Suprapubic skin (tissue), 3 donors: ENCODE results near the gene RNF111.

ENCODE experiments used
- POLR2AphosphoS5 ChIP-seq, 3 donors: sonication (generic); formaldehyde crosslinking; IDR thresholded peaks; one replicate each; pipeline ENCODE4 v1.6.1; 2017; ENCODE audit warnings: antibody characterized with exemption in 3 of 3
- TF ChIP-seq, protein P1 (sequence below), 2 donors: fragments of 200-600 bp in 1 of 2; fragments of 450-650 bp in 1 of 2; sonication (generic) in 1 of 2; IDR thresholded peaks; one replicate each; pipeline ENCODE4 v1.5.1; 2016 to 2019; ENCODE audit warnings: antibody characterized with exemption in 2 of 2, mild to moderate bottlenecking in 1 of 2, moderate library complexity in 1 of 2

DNA sequence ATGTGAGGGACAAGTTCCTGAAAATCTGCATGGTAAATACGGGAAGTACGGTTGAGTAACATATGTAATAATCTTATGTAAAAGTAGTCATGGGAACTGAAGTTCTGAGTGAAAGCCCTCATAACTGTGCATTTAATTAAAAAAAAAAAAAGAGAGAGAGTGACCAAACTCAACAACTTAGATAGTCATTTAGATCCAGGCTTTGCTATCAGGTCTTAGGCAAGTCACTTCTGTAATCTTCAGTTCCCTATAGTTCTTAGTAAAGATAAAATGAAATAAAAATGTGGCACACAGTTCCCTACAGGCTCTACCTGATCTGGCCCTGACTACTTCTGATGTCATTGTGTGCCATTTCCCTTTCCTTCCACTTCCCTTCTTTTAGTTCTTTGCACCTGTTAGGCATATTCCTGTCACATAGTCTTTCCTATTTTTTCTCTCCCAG lies 15.0 kb downstream of the RNF111 start:
- TF ChIP-seq, protein P1, sequence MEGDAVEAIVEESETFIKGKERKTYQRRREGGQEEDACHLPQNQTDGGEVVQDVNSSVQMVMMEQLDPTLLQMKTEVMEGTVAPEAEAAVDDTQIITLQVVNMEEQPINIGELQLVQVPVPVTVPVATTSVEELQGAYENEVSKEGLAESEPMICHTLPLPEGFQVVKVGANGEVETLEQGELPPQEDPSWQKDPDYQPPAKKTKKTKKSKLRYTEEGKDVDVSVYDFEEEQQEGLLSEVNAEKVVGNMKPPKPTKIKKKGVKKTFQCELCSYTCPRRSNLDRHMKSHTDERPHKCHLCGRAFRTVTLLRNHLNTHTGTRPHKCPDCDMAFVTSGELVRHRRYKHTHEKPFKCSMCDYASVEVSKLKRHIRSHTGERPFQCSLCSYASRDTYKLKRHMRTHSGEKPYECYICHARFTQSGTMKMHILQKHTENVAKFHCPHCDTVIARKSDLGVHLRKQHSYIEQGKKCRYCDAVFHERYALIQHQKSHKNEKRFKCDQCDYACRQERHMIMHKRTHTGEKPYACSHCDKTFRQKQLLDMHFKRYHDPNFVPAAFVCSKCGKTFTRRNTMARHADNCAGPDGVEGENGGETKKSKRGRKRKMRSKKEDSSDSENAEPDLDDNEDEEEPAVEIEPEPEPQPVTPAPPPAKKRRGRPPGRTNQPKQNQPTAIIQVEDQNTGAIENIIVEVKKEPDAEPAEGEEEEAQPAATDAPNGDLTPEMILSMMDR (IDR thresholded peaks at IDR 0.05) = no peak
- no peak for TF ChIP-seq POLR2AphosphoS5 (IDR thresholded peaks at IDR 0.05)
